SK-N-SH treated with all-trans-retinoic acid at 6 μM for 48 hours (cell line): Measurements from ENCODE around the gene PDLIM3.

ENCODE experiments used
- ARNTL ChIP-seq: fragments of 450-650 bp; formaldehyde crosslinking; IDR thresholded peaks from 2 replicates; pipeline ENCODE4 v1.5.0; 2020; ENCODE audit warnings: low read depth, mild to moderate bottlenecking, moderate library complexity, borderline replicate concordance
- RARB ChIP-seq: fragments of 250-450 bp; sonication (Bioruptor Pico); IDR thresholded peaks from 2 replicates; pipeline ENCODE4 v1.8.0; 2021; ENCODE audit warnings: mild to moderate bottlenecking, moderate library complexity
- ZC3H10 ChIP-seq: fragments of 250-450 bp; sonication (Bioruptor Pico); IDR thresholded peaks from 2 replicates; pipeline ENCODE4 v1.5.1; 2021; ENCODE audit warnings: mild to moderate bottlenecking, moderate library complexity
- ZFP30 ChIP-seq: fragments of 450-650 bp; formaldehyde crosslinking; IDR thresholded peaks from 2 replicates; pipeline ENCODE4 v1.5.0; 2022; ENCODE audit warnings: mild to moderate bottlenecking, moderate library complexity
- TF ChIP-seq, protein P1 (sequence below): fragments of 250-450 bp; sonication (Bioruptor Pico); IDR thresholded peaks from 2 replicates; pipeline ENCODE4 v1.8.0; 2020; ENCODE audit warnings: mild to moderate bottlenecking, moderate library complexity, borderline replicate concordance
- TF ChIP-seq, protein P2 (sequence below): fragments of 250-450 bp; sonication (Bioruptor Pico); IDR thresholded peaks from 2 replicates; pipeline ENCODE4 v1.5.1; 2020; ENCODE audit warnings: low read depth, mild to moderate bottlenecking, moderate library complexity
- TF ChIP-seq, protein P3 (sequence below): fragments of 250-450 bp; sonication (Bioruptor Pico); IDR thresholded peaks from 2 replicates; pipeline ENCODE4 v1.5.0; 2020; ENCODE audit warnings: mild to moderate bottlenecking, moderate library complexity

DNA sequence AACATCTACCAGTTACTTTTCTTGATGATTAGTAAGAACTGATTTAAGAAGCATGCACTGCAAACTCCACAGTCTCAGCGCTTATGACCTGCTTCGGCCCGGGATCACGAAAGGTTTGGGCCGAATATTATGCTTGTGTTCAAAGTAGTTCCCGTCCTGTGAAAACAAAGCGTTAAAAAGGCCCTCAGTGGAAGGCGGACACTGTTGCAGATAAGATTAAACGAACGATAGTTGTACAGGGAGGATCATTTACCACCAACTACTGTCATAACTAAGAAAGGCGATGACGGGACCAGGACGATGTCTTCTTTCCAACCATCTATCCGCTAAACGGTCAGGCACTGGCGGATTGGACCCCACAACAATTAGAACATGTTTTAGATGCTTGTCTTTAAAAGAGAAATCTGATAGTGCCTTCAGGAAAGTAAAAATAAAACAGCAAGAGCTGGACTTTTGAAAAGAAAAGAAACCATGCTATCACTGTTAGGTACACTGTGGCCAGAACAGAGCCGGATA, 21.1 kb downstream of the PDLIM3 start:
- TF ChIP-seq, protein P1, sequence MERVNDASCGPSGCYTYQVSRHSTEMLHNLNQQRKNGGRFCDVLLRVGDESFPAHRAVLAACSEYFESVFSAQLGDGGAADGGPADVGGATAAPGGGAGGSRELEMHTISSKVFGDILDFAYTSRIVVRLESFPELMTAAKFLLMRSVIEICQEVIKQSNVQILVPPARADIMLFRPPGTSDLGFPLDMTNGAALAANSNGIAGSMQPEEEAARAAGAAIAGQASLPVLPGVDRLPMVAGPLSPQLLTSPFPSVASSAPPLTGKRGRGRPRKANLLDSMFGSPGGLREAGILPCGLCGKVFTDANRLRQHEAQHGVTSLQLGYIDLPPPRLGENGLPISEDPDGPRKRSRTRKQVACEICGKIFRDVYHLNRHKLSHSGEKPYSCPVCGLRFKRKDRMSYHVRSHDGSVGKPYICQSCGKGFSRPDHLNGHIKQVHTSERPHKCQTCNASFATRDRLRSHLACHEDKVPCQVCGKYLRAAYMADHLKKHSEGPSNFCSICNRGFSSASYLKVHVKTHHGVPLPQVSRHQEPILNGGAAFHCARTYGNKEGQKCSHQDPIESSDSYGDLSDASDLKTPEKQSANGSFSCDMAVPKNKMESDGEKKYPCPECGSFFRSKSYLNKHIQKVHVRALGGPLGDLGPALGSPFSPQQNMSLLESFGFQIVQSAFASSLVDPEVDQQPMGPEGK (CRISPR knock-in tag): no peak
- TF ChIP-seq RARB (CRISPR knock-in tag) (no peak), ZC3H10 (CRISPR knock-in tag) (no peak), ZFP30 (CRISPR knock-in tag) (no peak), ARNTL (no peak)
- TF ChIP-seq, protein P2, sequence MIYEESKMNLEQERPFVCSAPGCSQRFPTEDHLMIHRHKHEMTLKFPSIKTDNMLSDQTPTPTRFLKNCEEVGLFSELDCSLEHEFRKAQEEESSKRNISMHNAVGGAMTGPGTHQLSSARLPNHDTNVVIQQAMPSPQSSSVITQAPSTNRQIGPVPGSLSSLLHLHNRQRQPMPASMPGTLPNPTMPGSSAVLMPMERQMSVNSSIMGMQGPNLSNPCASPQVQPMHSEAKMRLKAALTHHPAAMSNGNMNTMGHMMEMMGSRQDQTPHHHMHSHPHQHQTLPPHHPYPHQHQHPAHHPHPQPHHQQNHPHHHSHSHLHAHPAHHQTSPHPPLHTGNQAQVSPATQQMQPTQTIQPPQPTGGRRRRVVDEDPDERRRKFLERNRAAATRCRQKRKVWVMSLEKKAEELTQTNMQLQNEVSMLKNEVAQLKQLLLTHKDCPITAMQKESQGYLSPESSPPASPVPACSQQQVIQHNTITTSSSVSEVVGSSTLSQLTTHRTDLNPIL: no peak
- TF ChIP-seq, protein P3, sequence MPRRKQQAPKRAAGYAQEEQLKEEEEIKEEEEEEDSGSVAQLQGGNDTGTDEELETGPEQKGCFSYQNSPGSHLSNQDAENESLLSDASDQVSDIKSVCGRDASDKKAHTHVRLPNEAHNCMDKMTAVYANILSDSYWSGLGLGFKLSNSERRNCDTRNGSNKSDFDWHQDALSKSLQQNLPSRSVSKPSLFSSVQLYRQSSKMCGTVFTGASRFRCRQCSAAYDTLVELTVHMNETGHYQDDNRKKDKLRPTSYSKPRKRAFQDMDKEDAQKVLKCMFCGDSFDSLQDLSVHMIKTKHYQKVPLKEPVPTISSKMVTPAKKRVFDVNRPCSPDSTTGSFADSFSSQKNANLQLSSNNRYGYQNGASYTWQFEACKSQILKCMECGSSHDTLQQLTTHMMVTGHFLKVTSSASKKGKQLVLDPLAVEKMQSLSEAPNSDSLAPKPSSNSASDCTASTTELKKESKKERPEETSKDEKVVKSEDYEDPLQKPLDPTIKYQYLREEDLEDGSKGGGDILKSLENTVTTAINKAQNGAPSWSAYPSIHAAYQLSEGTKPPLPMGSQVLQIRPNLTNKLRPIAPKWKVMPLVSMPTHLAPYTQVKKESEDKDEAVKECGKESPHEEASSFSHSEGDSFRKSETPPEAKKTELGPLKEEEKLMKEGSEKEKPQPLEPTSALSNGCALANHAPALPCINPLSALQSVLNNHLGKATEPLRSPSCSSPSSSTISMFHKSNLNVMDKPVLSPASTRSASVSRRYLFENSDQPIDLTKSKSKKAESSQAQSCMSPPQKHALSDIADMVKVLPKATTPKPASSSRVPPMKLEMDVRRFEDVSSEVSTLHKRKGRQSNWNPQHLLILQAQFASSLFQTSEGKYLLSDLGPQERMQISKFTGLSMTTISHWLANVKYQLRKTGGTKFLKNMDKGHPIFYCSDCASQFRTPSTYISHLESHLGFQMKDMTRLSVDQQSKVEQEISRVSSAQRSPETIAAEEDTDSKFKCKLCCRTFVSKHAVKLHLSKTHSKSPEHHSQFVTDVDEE (CRISPR knock-in tag): no peak
